ENCODE measurements around the gene HM13.

Gene HM13

DNA sequence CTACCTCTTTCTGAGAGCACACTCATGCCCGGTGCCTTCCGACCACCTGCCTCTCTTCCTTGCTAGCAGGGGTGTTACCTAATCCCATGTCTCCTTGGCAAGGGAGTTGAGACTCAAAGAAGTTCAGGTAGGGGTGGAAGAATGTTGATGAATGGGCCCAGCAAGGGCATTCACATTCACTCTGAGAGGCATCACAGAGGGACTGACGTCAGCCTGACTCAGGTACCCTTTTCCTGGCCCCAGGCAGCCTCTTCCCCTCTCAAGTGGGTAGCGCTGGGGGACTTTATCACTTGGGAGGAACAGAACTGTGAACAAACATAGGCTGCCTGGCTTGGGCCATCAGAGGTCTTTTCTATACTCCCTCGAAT lies 35.3 kb downstream of the HM13 start:
- TF ChIP-seq CTCF (IDR thresholded peaks at IDR 0.05; ENCODE audit: insufficient read depth, missing control alignments) = no peak
- DNase-seq (ENCODE audit: insufficient read length, low spot score) (no peak), FAIRE-seq (no peak)

- FAIRE-seq = no peak
- no peak for TF ChIP-seq CTCF (IDR thresholded peaks at IDR 0.05; ENCODE audit: insufficient read depth, missing control alignments)
- DNase-seq (ENCODE audit: insufficient read length, low spot score) = no peak
These were observed 35.9 kb downstream of the HM13 start for GRCh38 chr20:31550099-31550498.

DNA sequence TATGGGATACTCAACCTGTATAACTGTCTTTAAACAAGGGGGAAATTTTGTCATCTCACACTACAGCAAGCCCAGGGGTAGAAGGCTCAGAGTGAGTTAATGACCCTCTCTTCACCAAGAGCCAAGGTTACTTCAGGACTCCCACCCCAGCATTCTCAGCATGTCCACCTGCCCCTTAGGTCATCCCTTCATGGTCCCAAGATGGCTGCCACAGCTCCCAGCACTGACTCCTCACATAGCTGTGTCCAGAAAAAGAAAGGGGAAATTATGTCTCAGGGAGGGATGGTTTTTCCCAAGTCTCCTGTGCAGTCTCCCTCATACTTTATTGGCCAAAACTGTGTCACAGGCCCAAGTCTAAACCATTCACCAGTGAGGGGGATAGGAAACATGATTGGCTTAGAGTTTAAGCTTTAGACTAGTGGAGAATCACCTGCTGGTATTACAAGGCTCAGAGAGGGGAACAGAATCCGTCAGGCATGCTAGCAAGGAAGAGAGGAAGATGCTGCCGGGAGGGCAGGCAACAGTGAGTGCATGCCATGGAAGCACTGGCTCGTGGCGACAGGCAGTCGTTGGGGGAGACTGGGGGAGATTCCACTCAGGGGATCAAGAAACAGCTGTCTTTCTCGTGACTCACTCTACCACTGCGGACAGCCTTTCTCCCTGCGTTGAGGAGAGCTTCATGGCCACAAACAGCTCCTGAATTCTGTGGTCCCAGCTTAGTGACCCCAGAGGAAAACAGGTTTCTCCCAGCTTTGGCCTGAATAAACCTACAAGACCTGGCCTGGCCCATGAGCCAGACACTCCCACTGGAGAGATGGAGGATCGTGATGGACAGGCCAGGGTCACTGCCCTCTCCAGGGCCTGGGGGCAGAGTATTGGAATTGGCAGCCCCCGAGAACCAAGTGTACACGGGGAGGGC lies 37.2 kb downstream of the HM13 start:
- no peak for TF ChIP-seq CTCF (IDR thresholded peaks at IDR 0.05; ENCODE audit: insufficient read depth, missing control alignments)
- DNase-seq (ENCODE audit: insufficient read length, low spot score) (no peak), FAIRE-seq (no peak)

DNA sequence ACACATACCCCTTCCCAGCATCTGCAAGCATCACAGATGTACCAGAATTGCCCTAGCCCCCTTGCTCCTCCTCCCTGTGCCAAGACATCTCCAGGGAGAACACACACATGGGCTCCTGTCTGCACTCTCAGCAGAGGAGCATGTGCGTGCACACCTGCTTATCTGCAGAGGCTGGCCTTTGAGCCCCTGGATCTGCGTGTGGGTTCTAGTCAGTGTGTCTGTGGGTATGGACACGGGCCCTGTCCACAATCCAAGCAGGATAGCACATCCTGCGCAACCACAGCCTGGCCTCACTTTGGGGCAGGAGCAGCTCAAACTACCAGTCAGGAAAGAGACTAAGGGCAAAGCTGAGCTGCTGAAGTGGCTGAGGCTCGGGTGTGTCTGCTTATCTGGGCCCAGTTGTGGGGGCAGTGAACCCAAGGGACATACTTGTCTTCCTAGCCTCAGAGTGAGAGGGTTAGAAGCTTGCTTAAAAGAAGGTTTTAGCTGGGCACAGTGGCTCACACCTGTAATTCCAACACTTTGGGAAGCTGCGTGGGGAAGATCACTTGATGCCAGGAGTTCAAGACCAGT lies 41.0 kb downstream of the HM13 start:
- no peak for TF ChIP-seq CTCF (IDR thresholded peaks at IDR 0.05; ENCODE audit: insufficient read depth, missing control alignments)
- FAIRE-seq (no peak), DNase-seq (ENCODE audit: insufficient read length, low spot score) (no peak)

DNA sequence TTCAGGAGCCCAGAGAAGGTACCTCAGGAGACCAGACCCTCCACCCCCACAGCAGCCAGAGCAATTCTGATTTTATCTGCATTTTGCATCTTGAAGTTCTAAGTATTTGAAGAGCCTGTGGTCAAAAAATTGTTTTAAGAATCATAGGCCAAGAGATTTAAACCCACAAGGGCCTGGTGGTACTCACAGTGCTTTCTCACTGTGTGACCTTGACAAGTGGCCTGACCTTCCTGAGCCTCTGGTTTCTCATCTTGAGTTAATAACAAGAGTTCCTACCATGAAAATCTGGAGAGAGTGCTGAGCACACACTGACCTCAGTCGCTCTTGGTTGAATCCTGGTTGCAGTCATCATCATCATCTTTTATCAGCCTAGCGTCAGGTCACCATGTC lies 45.5 kb downstream of the HM13 start:
- no peak for DNase-seq (ENCODE audit: insufficient read length, low spot score)
- no peak for FAIRE-seq
- no peak for TF ChIP-seq CTCF (IDR thresholded peaks at IDR 0.05; ENCODE audit: insufficient read depth, missing control alignments)

GRCh38 chr20:31560094-31560745 lies 46.0 kb downstream of the HM13 start:
- TF ChIP-seq CTCF (IDR thresholded peaks at IDR 0.05; ENCODE audit: insufficient read depth, missing control alignments) = peak; percentile 79
- FAIRE-seq = no peak
- no peak for DNase-seq (ENCODE audit: insufficient read length, low spot score)
